GM23248 (cell line): ENCODE data around the gene TMEM51. TPM values are rescaled to one million over a fixed set of nuclear protein-coding genes. Genes with fewer than 3 reads are reported as not detected.

ENCODE experiments used
- DNase-seq: peaks from one replicate; pipeline ENCODE4 v3.0.0-alpha.2; 2015
- H2AFZ ChIP-seq: fragments of 200-600 bp; sonication (generic); 2 replicates; pipeline ENCODE4 v1.6.1; 2016; ENCODE audit warnings: antibody characterized with exemption
- H3F3A ChIP-seq: fragments of 200-600 bp; sonication (generic); 2 replicates; pipeline ENCODE4 v1.6.1; 2016; ENCODE audit warnings: mild to moderate bottlenecking, antibody characterized with exemption, mixed run types; ENCODE audit not compliant: insufficient read depth
- H3K27ac ChIP-seq: fragments of 200-600 bp; sonication (generic); 2 replicates; pipeline ENCODE4 v1.5.1; 2016; ENCODE audit warnings: mild to moderate bottlenecking
- H3K27me3 ChIP-seq: fragments of 200-600 bp; sonication (generic); replicated peaks from 2 replicates; pipeline ENCODE4 v1.6.1; 2016; ENCODE audit warnings: mild to moderate bottlenecking; ENCODE audit not compliant: insufficient read depth
- H3K36me3 ChIP-seq: fragments of 200-600 bp; sonication (generic); 2 replicates; pipeline ENCODE4 v1.6.1; 2016; ENCODE audit warnings: low read depth, mild to moderate bottlenecking
- H3K4me1 ChIP-seq: fragments of 200-600 bp; sonication (generic); 2 replicates; pipeline ENCODE4 v1.6.1; 2016; ENCODE audit warnings: mild to moderate bottlenecking; ENCODE audit not compliant: insufficient read depth
- H3K4me2 ChIP-seq: fragments of 200-600 bp; sonication (generic); one replicate; pipeline ENCODE4 v1.6.1; 2016; ENCODE audit warnings: mild to moderate bottlenecking; ENCODE audit not compliant: unreplicated experiment
- H3K4me3 ChIP-seq: fragments of 200-600 bp; sonication (generic); 2 replicates; pipeline ENCODE4 v1.5.1; 2016; ENCODE audit warnings: mild to moderate bottlenecking
- H3K79me2 ChIP-seq: fragments of 200-600 bp; sonication (generic); 2 replicates; pipeline ENCODE4 v1.6.1; 2016; ENCODE audit warnings: mild to moderate bottlenecking; ENCODE audit not compliant: insufficient read depth
- H3K9ac ChIP-seq: fragments of 200-600 bp; sonication (generic); 2 replicates; pipeline ENCODE4 v1.6.1; 2016; ENCODE audit warnings: mild to moderate bottlenecking
- H3K9me2 ChIP-seq: fragments of 200-600 bp; sonication (generic); 2 replicates; pipeline ENCODE4 v1.6.1; 2016; ENCODE audit warnings: mixed run types, mild to moderate bottlenecking, moderate library complexity; ENCODE audit not compliant: insufficient read depth
- H3K9me3 ChIP-seq: fragments of 200-600 bp; sonication (generic); one replicate; pipeline ENCODE4 v1.6.1; 2017; ENCODE audit warnings: low read depth
- H4K20me1 ChIP-seq: fragments of 200-600 bp; sonication (generic); 2 replicates; pipeline ENCODE4 v1.6.0; 2016; ENCODE audit not compliant: insufficient read depth
- EZH2 ChIP-seq: fragments of 200-600 bp; sonication (generic); IDR thresholded peaks from 2 replicates; pipeline ENCODE4 v1.6.1; 2018; ENCODE audit warnings: antibody characterized with exemption, mild to moderate bottlenecking; ENCODE audit not compliant: insufficient read depth, poor library complexity, severe bottlenecking
- EZH2phosphoT487 ChIP-seq: fragments of 200-600 bp; sonication (generic); IDR thresholded peaks from 2 replicates; pipeline ENCODE4 v1.6.1; 2018; ENCODE audit warnings: antibody characterized with exemption, moderate library complexity, mild to moderate bottlenecking, low read depth; ENCODE audit not compliant: insufficient read depth
- WGBS, 2 experiments: methylation state at CpG; one replicate each; pipeline ENCODE4 v1.1.6; 2015 to 2017; ENCODE audit warnings: low lambda C conversion rate in 2 of 2, low coverage in 1 of 2; ENCODE audit errors: missing lambda C conversion rate in 2 of 2; 5-methylcytosine and 5-hydroxymethylcytosine counted together
- in situ Hi-C: fragments of 300-500 bp; cut with MboI; formaldehyde crosslinking; loops from 2 replicates; pipeline ENCODE4 v1.15.0; 2020
- polyA plus RNA-seq: library from polyadenylated mRNA; unstranded; fragments of >200 nt; fragmentation: Nextera tagmentation; extraction: Ambion mirVana; gene quantifications from 2 replicates; pipeline ENCODE4 v1.2.1, GENCODE V29; 2016
- total RNA-seq: library from RNA; depleted of rRNA; stranded (reverse); fragments of >200 nt; shearing (Covaris generic); gene quantifications from 2 replicates; pipeline ENCODE4 v1.2.3, GENCODE V29; 2014

TMEM51 gene
- total and polyA plus RNA-seq, 2 experiments from 2014 or later, result 0.54 to 0.55 TPM

DNA sequence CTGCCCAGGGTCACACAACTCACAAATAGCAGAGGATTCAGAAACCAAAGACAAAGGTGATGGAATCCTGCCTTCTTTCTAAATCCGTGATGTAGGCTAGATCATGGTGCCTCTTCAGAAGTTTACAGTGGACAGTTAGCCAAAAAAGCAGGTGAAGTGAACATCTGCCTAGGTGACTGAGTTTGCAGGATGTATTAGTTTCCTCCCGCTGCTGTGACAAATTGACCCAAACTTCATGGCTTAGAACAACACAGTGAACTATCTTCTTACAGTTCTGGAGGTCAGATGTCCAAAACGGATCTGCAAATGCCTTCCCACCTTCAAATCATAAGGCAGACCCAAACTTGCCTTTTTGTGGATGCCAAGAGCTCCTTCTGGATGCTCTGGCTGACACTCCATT lies 3.2 kb upstream of the TMEM51 start:
- no peaks in the 10 kb centered on the region for H3K36me3 ChIP-seq
- no peak overlapping the region for H3K9ac ChIP-seq
- H3K27me3 ChIP-seq, result peaks cover 20% of the 10 kb centered on the region
- no peak for TF ChIP-seq EZH2
- TF ChIP-seq EZH2phosphoT487, result no peak
- H4K20me1 ChIP-seq, result no peaks in the 10 kb centered on the region
- in situ Hi-C loops, result no loop called here
- H3K4me2 ChIP-seq, result no peak overlapping the region
- no peak overlapping the region for H3K4me3 ChIP-seq
- no peaks in the 10 kb centered on the region for H3K79me2 ChIP-seq
- H3K9me2 ChIP-seq, result no peaks in the 10 kb centered on the region
- H2AFZ ChIP-seq, result no peak overlapping the region
- DNase-seq, result no peak
- no peaks in the 10 kb centered on the region for H3K4me1 ChIP-seq
- 59 to 74% methylated on average over 3 of the region's 3 CpGs for WGBS, 2 experiments
- H3K9me3 ChIP-seq, result no peaks in the 10 kb centered on the region
- H3F3A ChIP-seq, result no peaks in the 10 kb centered on the region
- no peak overlapping the region for H3K27ac ChIP-seq

DNA sequence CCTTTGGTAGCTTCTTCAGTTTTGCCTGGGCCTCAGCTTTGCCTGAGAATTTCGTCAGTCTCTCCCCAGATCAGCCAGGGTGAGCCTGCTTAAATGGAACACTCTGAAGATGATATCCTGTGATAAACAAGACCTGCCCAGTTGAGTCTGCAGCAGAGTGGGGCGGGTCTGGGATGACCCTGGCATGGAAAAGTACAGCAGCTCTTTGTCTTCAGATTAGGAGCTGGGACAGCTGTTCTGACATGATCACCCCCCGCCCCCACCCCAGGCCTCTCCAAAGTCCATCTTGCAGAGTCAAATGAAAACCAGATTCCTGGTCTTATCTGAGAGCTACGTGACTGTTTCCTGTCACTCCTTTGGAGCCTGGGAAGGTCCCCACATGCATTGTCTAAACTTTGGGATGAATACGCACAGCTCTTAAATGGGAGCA lies 2.2 kb upstream of the TMEM51 start:
- no peak overlapping the region for H2AFZ ChIP-seq
- no peak for DNase-seq
- no peaks in the 10 kb centered on the region for H3K9me2 ChIP-seq
- no peak overlapping the region for H3K4me3 ChIP-seq
- in situ Hi-C loops, result no loop called here
- no peaks in the 10 kb centered on the region for H3K4me1 ChIP-seq
- peaks cover 19% of the 10 kb centered on the region for H3K27me3 ChIP-seq
- H3K36me3 ChIP-seq, result no peaks in the 10 kb centered on the region
- H4K20me1 ChIP-seq, result no peaks in the 10 kb centered on the region
- no peaks in the 10 kb centered on the region for H3K79me2 ChIP-seq
- no peak overlapping the region for H3K4me2 ChIP-seq
- no peak overlapping the region for H3K9ac ChIP-seq
- no peaks in the 10 kb centered on the region for H3K9me3 ChIP-seq
- H3F3A ChIP-seq, result no peaks in the 10 kb centered on the region
- 26 to 27% methylated on average over 5 of the region's 5 CpGs for WGBS, 2 experiments
- H3K27ac ChIP-seq, result no peak overlapping the region
- TF ChIP-seq EZH2 (no peak), EZH2phosphoT487 (no peak)

DNA sequence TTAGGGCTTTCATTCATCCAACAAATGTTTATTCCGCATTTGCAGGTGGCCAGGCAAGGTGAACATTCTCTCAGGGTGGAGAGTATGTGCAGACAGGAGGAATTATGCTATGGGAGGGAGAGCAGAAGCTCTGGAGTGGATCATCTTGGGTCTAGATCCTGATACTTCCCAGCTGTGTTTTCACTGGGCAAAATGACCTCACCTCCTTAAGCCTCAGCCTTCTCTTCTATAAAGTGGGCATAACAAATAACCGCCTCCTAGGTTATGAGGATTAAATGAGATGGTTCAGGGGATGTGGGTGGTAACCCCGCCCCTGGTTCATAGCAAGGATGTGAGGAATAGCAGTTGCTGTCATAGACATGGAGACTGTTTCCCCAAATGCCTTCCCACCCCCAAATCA lies 1.7 kb upstream of the TMEM51 start:
- Histone ChIP-seq H4K20me1 (no peaks in the 10 kb centered on the region), H3K9ac (no peak overlapping the region), H3K9me2 (no peaks in the 10 kb centered on the region), H3K79me2 (no peaks in the 10 kb centered on the region), H3K9me3 (no peaks in the 10 kb centered on the region), H3K4me1 (no peaks in the 10 kb centered on the region), H3K4me3 (no peak overlapping the region), H3K27ac (no peak overlapping the region), H2AFZ (no peak overlapping the region), H3K4me2 (no peak overlapping the region), H3F3A (no peaks in the 10 kb centered on the region), H3K27me3 (peaks cover 19% of the 10 kb centered on the region), H3K36me3 (no peaks in the 10 kb centered on the region)
- in situ Hi-C loops, result no loop called here
- 58 to 62% methylated on average over 3 of the region's 3 CpGs for WGBS, 2 experiments
- DNase-seq, result no peak
- TF ChIP-seq EZH2phosphoT487, result no peak
- no peak for TF ChIP-seq EZH2

DNA sequence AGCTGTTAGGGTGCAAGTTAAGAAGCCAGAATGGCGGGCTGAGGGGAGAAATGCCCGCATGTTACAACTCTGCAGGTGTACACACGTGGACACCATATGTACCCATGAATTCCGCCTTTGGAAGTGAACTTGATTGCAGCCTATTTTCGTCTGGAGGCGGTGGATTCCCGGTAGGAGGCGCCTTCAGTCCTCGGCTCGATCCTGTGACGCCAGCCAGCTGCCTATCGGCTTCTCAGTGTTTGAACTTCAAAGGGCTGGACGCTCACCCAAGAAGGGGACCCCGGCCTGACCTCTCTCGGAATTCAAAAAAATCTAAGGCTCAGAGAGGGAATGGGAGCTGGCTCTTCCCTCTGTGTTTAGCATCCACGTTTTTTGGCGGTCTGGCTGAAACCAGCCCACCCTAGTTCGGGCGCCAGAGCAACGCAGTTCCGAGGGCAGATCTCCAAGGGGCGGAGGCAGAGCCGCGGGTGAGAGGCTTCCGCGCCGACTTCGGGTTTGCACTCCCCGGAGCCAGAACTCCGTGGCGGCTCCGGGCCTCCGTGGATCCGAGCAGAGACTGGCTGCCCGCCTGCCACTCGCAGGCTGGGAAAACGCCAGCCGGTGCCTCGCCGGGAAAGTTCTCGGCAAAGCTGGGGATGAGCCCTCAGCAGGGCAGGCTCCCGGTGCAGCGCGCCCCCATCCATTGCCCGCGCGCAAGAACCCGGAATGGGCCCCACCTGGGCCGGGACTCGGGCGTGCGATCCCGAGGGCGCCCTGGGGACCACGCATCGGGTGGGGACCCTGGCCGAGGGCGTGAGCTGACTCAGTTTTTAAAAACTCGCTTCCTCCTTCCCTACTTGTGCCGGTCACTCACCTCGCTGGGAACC lies 996 bp upstream of the TMEM51 start:
- DNase-seq, result peak; percentile 94
- H3F3A ChIP-seq, result no peaks in the 10 kb centered on the region
- TF ChIP-seq EZH2phosphoT487 (no peak), EZH2 (no peak)
- peak overlapping the region; percentile 80 for H2AFZ ChIP-seq
- H3K27me3 ChIP-seq, result peaks cover 19% of the 10 kb centered on the region
- H3K9ac ChIP-seq, result peak overlapping the region; percentile 58
- H3K36me3 ChIP-seq, result no peaks in the 10 kb centered on the region
- no peaks in the 10 kb centered on the region for H3K9me3 ChIP-seq
- H3K4me3 ChIP-seq, result peak overlapping the region; percentile 75
- H3K79me2 ChIP-seq, result no peaks in the 10 kb centered on the region
- no peaks in the 10 kb centered on the region for H4K20me1 ChIP-seq
- in situ Hi-C loops, result no loop called here
- 1% methylated on average over 59 to 61 of the region's 61 CpGs for WGBS, 2 experiments
- no peaks in the 10 kb centered on the region for H3K4me1 ChIP-seq
- no peaks in the 10 kb centered on the region for H3K9me2 ChIP-seq
- peak overlapping the region; percentile 85 for H3K4me2 ChIP-seq
- no peak overlapping the region for H3K27ac ChIP-seq
